Mesothelial cell of epicardium (in vitro differentiated cells): ENCODE data around the gene RAI1. TPM values are rescaled to one million over a fixed set of nuclear protein-coding genes. Genes with fewer than 3 reads are reported as not detected.
A peak's percentile ranks its signal among the peaks of the same experiment; 100 is the strongest.

ENCODE experiments used
- DNase-seq, 2 experiments: peaks; one replicate each; pipeline ENCODE4 v3.0.0; 2021; ENCODE audit warnings: low spot score in 2 of 2; ENCODE audit not compliant: unreplicated experiment in 2 of 2
- H3K27ac Mint-ChIP-seq: 2 replicates; pipeline ENCODE4 v1.8.0; 2021; ENCODE audit warnings: mixed read lengths
- H3K27me3 Mint-ChIP-seq: 2 replicates; pipeline ENCODE4 v1.8.0; 2021; ENCODE audit warnings: low read depth, mixed read lengths
- H3K36me3 Mint-ChIP-seq: 2 replicates; pipeline ENCODE4 v1.8.0; 2021; ENCODE audit warnings: mixed read lengths
- H3K4me1 Mint-ChIP-seq: 2 replicates; pipeline ENCODE4 v1.8.0; 2021; ENCODE audit warnings: mixed read lengths
- H3K4me3 Mint-ChIP-seq: 2 replicates; pipeline ENCODE4 v1.8.0; 2021; ENCODE audit warnings: mild to moderate bottlenecking, moderate library complexity, mixed read lengths
- H3K9me3 Mint-ChIP-seq: 2 replicates; pipeline ENCODE4 v1.8.0; 2021; ENCODE audit warnings: mixed read lengths
- total RNA-seq: library from RNA; stranded (reverse); gene quantifications from 3 replicates; pipeline ENCODE4 v1.2.1, GENCODE V29; 2021
- TF ChIP-seq, protein P1 (sequence below): fragments of 200-600 bp; sonication (generic); IDR thresholded peaks from one replicate; pipeline ENCODE4 v1.5.0; 2021; ENCODE audit warnings: antibody characterized with exemption; ENCODE audit not compliant: unreplicated experiment

RAI1 gene
- total RNA-seq, 1 donor from 2014 or later = 137 TPM

DNA sequence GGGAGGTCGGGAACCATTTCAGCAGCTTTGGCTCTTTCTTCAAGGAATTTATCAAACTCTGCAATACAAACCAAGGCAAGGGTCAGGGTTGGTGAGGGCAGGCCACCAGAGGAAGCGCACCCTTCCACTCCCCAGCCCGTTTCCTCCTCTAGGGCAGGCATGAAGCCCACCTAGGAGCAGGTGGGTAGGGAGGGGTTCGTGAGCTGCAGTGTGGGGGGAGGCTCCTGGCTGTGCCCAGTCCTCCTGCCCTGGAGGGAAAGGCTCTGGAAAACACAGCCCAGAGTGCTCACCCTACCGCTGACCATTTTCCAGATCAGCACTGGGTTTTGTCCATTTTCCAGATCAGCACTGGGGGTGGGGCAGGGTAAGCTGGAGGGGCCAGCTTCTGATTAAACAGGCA lies 166.5 kb downstream of the RAI1 start:
- H3K4me1 Mint-ChIP-seq = peaks cover 23% of the 10 kb centered on the region
- H3K27ac Mint-ChIP-seq = no peak overlapping the region
- DNase-seq = no peak
- H3K27me3 Mint-ChIP-seq = no peaks in the 10 kb centered on the region
- no peak overlapping the region for H3K4me3 Mint-ChIP-seq
- TF ChIP-seq, protein P1, sequence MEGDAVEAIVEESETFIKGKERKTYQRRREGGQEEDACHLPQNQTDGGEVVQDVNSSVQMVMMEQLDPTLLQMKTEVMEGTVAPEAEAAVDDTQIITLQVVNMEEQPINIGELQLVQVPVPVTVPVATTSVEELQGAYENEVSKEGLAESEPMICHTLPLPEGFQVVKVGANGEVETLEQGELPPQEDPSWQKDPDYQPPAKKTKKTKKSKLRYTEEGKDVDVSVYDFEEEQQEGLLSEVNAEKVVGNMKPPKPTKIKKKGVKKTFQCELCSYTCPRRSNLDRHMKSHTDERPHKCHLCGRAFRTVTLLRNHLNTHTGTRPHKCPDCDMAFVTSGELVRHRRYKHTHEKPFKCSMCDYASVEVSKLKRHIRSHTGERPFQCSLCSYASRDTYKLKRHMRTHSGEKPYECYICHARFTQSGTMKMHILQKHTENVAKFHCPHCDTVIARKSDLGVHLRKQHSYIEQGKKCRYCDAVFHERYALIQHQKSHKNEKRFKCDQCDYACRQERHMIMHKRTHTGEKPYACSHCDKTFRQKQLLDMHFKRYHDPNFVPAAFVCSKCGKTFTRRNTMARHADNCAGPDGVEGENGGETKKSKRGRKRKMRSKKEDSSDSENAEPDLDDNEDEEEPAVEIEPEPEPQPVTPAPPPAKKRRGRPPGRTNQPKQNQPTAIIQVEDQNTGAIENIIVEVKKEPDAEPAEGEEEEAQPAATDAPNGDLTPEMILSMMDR = no peak
- H3K9me3 Mint-ChIP-seq = no peaks in the 10 kb centered on the region
- peaks cover 7% of the 10 kb centered on the region for H3K36me3 Mint-ChIP-seq

DNA sequence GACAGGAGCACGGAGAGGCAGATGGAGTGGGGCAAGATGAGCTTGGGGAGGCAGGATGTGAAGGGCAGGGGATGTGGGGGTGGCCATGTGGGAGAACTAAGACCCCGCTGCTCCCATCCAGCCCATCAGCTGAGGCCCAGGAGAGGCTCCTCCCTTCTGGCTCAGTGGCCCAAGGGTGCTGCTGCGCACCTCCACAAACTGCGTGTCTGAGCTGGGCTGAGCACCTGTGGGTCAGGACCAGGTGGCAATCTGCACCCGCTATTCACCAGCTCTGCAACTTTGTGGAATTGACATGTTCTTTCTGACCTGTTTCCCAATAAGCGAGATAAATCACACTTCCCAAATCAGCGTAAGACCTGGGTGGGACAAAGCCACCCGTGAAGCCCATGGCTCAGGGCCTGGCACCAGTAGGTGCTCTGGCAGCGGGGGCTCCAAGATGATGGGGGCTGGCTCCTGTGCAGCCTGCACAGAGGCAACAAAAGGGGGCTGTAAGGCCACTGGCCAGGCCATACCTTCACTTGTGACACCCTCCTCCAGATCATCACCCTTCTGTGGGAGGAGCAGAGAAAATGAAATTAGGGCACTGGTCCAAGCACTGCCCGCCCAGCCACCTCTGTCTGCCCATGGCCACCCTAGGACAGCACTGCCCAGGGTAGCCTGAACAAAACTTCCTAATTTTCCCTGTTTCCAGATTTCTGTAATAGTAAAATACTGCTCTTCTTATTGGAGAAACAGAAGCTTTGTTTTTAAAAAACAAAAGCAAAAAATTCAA lies 167.2 kb downstream of the RAI1 start:
- no peaks in the 10 kb centered on the region for H3K9me3 Mint-ChIP-seq
- H3K27me3 Mint-ChIP-seq = no peaks in the 10 kb centered on the region
- H3K36me3 Mint-ChIP-seq = peaks cover 7% of the 10 kb centered on the region
- H3K4me1 Mint-ChIP-seq = peaks cover 23% of the 10 kb centered on the region
- no peak for DNase-seq
- TF ChIP-seq, protein P1 = no peak
- H3K4me3 Mint-ChIP-seq = no peak overlapping the region
- H3K27ac Mint-ChIP-seq = no peak overlapping the region

DNA sequence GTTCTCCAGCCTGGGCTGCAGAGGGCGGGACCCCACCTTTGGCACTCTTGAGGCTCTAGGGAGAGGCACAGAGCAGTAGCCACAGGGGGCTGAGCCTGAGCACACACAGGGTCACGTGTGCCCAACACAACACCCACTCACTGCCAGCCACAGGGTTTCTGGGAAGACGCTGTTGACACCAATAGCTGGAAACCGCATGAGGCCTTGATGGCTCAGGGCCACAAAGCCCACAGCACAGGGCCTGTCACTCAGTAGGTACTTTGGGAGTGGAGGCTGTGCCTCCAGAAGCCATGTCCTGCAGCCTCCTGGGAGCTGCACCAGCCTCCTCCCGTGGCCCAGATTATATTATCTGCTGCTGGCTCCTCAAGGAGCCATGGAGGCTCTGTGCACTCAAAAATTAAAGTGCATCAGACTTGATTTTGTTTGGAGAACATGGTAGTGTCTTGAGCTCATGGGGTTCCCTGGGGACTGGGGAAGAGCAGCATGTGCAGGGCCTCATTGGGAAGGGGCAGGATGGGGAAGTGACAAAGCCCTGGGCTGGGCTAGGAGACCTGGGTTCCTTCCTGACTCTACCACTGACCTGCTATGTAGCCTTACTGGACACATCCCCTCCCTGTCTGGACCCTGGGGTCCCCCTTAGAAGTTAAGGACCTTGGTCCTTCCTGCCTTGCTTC lies 168.0 kb downstream of the RAI1 start:
- TF ChIP-seq, protein P1 = no peak
- H3K4me3 Mint-ChIP-seq = no peak overlapping the region
- no peak overlapping the region for H3K27ac Mint-ChIP-seq
- no peaks in the 10 kb centered on the region for H3K27me3 Mint-ChIP-seq
- DNase-seq = no peak
- peaks cover 7% of the 10 kb centered on the region for H3K36me3 Mint-ChIP-seq
- no peaks in the 10 kb centered on the region for H3K9me3 Mint-ChIP-seq
- peaks cover 23% of the 10 kb centered on the region for H3K4me1 Mint-ChIP-seq

DNA sequence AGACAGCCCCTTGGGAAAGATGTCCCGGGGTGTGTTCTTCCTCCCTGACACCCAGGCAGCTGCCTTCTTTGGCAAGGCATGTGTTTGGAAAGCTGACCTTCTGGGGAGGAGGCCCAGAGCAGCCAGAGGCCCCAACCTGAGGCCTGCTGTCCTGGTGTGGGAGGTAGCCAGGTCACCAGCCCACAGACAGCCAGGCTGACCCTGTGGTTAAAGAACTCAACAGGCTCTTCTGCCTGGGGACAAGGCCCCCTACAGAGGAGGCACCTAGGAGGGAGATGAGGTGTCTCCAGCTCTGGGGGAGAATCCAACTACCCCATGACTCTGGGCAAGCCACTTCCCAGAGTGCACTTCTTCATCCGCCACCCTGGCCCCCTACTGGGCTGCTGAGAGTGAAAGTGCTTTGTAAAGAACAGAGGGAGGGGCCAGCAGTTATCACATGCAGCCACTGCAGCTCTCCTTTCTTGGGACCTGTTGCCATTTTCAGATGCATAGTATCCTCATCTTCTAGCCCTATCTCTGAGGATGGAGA lies 168.7 kb downstream of the RAI1 start:
- Mint-ChIP-seq H3K27me3 (no peaks in the 10 kb centered on the region), H3K9me3 (no peaks in the 10 kb centered on the region), H3K4me3 (no peak overlapping the region), H3K36me3 (peaks cover 7% of the 10 kb centered on the region), H3K4me1 (peaks cover 26% of the 10 kb centered on the region), H3K27ac (peak overlapping the region; percentile 22)
- TF ChIP-seq, protein P1 = no peak
- no peak for DNase-seq

DNA sequence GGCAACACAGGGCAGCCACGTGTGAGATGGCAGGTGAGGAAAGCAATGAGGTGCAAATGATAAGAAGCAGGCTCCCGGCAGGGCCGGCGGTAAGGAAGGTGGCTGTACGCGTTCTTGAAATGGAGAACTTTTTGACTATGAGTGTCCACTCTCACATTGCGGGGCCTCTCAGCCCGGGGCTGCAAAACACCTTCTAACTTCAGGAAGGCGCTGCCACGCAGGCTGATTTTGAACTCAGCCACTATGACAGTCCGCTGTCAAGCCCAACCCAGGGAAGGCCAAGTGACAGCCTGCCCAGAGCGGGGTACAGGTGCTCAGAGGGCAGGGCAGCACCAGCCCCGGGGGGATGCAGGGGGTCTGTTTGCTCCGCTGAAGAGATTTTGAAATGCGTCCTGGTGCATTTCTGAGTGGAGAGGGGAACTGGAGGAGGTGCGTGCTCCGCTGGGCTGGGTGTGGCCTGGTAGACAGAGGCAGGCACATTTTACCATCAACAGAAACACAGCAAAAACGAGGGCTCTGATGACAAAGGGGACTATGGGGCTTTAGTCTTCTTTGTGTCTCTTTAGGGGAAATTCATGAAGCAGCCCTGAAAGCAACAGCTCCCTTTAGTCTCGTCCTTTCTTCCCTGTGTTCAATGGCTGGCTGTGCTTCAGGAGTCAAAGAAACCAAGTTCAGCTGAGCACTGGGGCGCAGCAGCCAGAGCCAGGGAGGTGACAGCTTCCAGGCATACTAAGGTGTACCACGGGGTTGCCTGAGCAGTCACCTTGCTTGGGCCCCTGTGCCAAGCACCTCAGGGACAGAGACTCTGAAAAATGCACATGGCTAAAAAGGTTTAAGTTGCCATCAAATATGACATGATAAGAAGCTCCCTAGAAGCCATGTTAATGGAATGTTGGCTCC lies 170.1 kb downstream of the RAI1 start:
- Mint-ChIP-seq H3K27ac (peak overlapping the region; percentile 82), H3K4me1 (peaks cover 35% of the 10 kb centered on the region), H3K4me3 (no peak overlapping the region), H3K36me3 (peaks cover 7% of the 10 kb centered on the region), H3K9me3 (no peaks in the 10 kb centered on the region), H3K27me3 (no peaks in the 10 kb centered on the region)
- no peak for DNase-seq
- TF ChIP-seq, protein P1 = no peak
